Right cardiac atrium (tissue), 5 donors: ENCODE data around the gene ST8SIA3. TPM values are rescaled to one million over a fixed set of nuclear protein-coding genes. Genes with fewer than 3 reads are reported as not detected.
"Not testable (repeated sequence)": the region's sequence is repeated elsewhere in the genome, so short reads cannot be mapped to it uniquely, and the experiment has no call there.

ENCODE experiments used
- ATAC-seq, 2 donors: fragments of 200-7000 bp; cut with Tn5 transposase; one replicate each; pipeline versions ENCODE4 v1.8.0 to v1.9.1; 2020; ENCODE audit warnings: moderate library complexity in 2 of 2, mild to moderate bottlenecking in 1 of 2
- DNase-seq, 3 donors: peaks; one replicate each; pipeline ENCODE4 v3.0.0-alpha.2; 2020
- H3K27ac ChIP-seq: one replicate; pipeline ENCODE4 v1.5.1; 2013; ENCODE audit warnings: mild to moderate bottlenecking, low read length, control low read depth, moderate library complexity
- H3K27me3 ChIP-seq: one replicate; pipeline ENCODE4 v1.6.1; 2013; ENCODE audit not compliant: control insufficient read depth, insufficient read depth
- H3K4me1 ChIP-seq: one replicate; pipeline ENCODE4 v1.6.1; 2013; ENCODE audit warnings: low read length; ENCODE audit not compliant: control insufficient read depth, insufficient read depth
- H3K4me3 ChIP-seq: one replicate; pipeline ENCODE4 v1.5.1; 2013; ENCODE audit warnings: low read length, control low read depth
- H3K9me3 ChIP-seq: one replicate; pipeline ENCODE4 v1.6.1; 2013; ENCODE audit warnings: low read length; ENCODE audit not compliant: control insufficient read depth
- WGBS: extraction: QIAGEN DNeasy Blood & Tissue Kit; methylation state at CpG from one replicate; pipeline ENCODE4 v1.1.7; 2013; 5-methylcytosine and 5-hydroxymethylcytosine counted together
- intact Hi-C, 4 donors: fragments of 100-400 bp; cut with DNase I; formaldehyde crosslinking; loops; one replicate each; pipeline versions ENCODE4 v1.11.0 to v1.14.0; 2022 to 2023
- polyA plus RNA-seq: library from polyadenylated mRNA; stranded (reverse); fragments of 200-250 nt; gene quantifications from one replicate; pipeline ENCODE4 v1.2.3, GENCODE V29; 2013
- total RNA-seq, 4 donors: library from RNA; stranded (reverse); fragmentation: NEBNext Ultra II Directional; extraction: Animal tissue kit (Norgen Biotek cat#: 25700); gene quantifications; one replicate each; pipeline ENCODE4 v1.2.1, GENCODE V29; 2021
- donor health status: healthy with polysubstance abuse.
- donor health status: DM: no; HTN: yes; CAD: no.
- donor health status: DM: no; HTN: no; CAD: no.
- donor health status: DM: no; HTN: yes; CAD: no; lungs with severe emphysema.
- donor health status: DM: yes; HTN: yes; CAD: no.

Gene ST8SIA3
- total and polyA plus RNA-seq, 5 donors: under 0.01 TPM; not detected in 4

DNA sequence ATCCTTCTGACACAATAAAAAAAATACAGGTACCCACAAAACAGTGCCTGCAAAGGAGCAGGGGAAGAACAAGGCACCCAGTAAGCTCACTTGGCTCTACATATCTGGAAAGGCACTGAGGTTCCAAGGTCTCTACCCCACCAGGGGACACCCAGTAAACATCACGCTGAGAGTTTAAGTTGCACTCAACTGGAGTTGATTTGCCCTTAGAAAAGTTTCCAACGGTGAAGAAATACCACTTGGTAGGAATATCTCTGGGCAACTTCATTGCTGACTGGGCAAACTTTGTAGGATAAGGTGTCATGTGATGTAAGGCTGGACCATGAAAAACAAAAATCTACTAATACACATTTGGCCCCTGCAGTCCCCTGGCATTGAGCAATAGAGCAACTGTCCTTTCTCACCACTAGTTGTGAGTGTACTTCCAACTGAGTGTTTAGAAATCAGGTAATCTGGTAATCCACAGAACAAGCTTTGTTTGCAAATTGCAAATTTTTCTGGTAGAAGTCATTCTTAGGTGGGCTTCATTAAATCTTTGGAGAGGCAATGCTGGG lies 14.2 kb downstream of the ST8SIA3 start:
- DNase-seq (no peak), ATAC-seq (no peak)
- Histone ChIP-seq H3K4me3 (no peak overlapping the region), H3K9me3 (no peaks in the 10 kb centered on the region), H3K4me1 (no peaks in the 10 kb centered on the region), H3K27me3 (no peaks in the 10 kb centered on the region), H3K27ac (no peak overlapping the region)
- WGBS: 63% methylated on average over 2 of the region's 2 CpGs
- intact Hi-C loops: no loop called here

GRCh38 chr18:57372444-57372843 lies 20.1 kb downstream of the ST8SIA3 start:
- no peaks in the 10 kb centered on the region for H3K9me3 ChIP-seq
- no peak overlapping the region for H3K4me3 ChIP-seq
- DNase-seq (no peak), ATAC-seq (no peak)
- no peaks in the 10 kb centered on the region for H3K4me1 ChIP-seq
- WGBS: 89% methylated on average over 9 of the region's 9 CpGs
- H3K27me3 ChIP-seq: no peaks in the 10 kb centered on the region
- intact Hi-C loops: no loop called here
- no peak overlapping the region for H3K27ac ChIP-seq

DNA sequence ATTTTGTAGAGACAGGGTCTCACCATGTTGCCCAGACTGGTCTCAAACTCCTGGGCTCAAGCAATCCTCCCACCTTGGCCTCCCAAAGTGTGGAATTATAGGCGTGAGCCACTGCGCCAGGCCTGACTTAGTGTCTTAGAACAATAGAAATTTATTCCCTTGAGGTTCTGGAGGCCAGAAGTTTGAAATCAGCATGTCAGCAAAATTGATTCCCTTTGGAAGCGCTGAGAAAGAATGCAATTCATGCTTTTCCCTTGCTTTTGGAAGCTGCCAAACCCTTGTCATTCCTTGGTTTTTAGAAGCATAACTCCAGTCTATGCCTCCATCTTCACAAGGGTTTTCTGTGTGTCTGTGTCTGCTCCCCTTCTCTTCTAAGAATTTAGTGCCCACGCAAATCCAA lies 20.7 kb downstream of the ST8SIA3 start:
- Histone ChIP-seq H3K4me1 (no peaks in the 10 kb centered on the region), H3K27me3 (no peaks in the 10 kb centered on the region), H3K9me3 (no peaks in the 10 kb centered on the region), H3K4me3 (no peak overlapping the region), H3K27ac (no peak overlapping the region)
- DNase-seq (no peak), ATAC-seq (no peak)
- intact Hi-C loops: no loop called here
- WGBS: 90% methylated on average over 4 of the region's 4 CpGs

DNA sequence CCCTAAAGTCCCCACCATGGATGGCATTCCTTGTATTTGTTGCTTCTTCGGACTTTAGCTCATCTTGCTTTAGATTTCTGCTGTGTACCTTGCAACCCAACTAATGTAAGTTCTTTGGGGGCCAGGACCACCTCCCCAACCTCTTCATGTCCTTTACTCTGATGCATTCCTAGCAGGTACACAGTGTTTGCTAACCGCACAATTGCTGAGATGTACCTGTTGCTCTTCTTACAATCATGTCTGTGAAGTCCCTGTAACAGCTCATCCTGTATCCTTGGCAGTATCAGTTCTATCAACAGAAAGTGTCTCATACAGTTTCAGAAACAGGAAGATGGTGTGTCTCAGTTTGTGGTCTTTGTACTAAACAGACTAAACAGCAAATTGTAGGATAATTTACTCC lies 24.1 kb downstream of the ST8SIA3 start:
- no peaks in the 10 kb centered on the region for H3K4me1 ChIP-seq
- H3K27ac ChIP-seq: no peak overlapping the region
- H3K27me3 ChIP-seq: no peaks in the 10 kb centered on the region
- WGBS: 87% methylated on average over 2 of the region's 2 CpGs
- DNase-seq (no peak), ATAC-seq (no peak)
- intact Hi-C loops: no loop called here
- no peaks in the 10 kb centered on the region for H3K9me3 ChIP-seq
- no peak overlapping the region for H3K4me3 ChIP-seq

DNA sequence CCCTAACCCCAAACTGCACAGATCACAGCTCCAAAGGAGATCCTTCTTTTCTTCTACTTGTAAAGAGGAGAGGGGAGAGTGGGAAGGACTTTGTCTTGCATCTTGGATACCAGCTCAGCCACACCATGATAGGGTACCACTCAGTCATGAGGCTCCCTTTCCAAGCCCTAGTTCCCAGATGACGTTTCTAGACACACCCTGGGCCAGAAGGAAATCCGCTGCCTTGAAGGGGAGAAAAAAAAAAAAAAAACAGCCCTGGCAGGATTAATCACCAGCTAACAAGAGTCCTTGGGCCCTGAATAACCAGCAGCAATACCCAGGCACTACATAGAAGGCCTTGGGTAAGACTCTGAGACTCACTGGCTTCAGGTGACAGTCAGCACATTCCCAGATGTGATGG lies 36.9 kb downstream of the ST8SIA3 start:
- H3K27me3 ChIP-seq: no peaks in the 10 kb centered on the region
- H3K4me3 ChIP-seq: no peak overlapping the region
- no peak overlapping the region for H3K27ac ChIP-seq
- DNase-seq: no peak
- H3K4me1 ChIP-seq: no peaks in the 10 kb centered on the region
- intact Hi-C loops: no loop called here
- 42% methylated on average over 2 of the region's 2 CpGs for WGBS
- no peaks in the 10 kb centered on the region for H3K9me3 ChIP-seq
- ATAC-seq: no peak

- H3K9me3 ChIP-seq: no peaks in the 10 kb centered on the region
- H3K27me3 ChIP-seq: no peaks in the 10 kb centered on the region
- intact Hi-C loops: no loop called here
Measured at GRCh38 chr18:57390044-57390443, 37.7 kb downstream of the ST8SIA3 start.

GRCh38 chr18:57394749-57395148 lies 42.4 kb downstream of the ST8SIA3 start:
- intact Hi-C loops, ATAC-seq: not testable (repeated sequence)
- 86% methylated on average over 1 of the region's 1 CpG for WGBS

More at GRCh38 chr18:57390044-57390443, 37.7 kb downstream of the ST8SIA3 start:
- no peak for ATAC-seq
- Histone ChIP-seq H3K4me3 (no peak overlapping the region), H3K4me1 (no peaks in the 10 kb centered on the region), H3K27ac (no peak overlapping the region)
- WGBS: 52% methylated on average over 3 of the region's 3 CpGs
- DNase-seq: no peak

GRCh38 chr18:57396831-57397230 lies 44.5 kb downstream of the ST8SIA3 start:
- DNase-seq, intact Hi-C loops, H3K27me3 ChIP-seq, H3K9me3 ChIP-seq, ATAC-seq, H3K4me3 ChIP-seq, H3K4me1 ChIP-seq, H3K27ac ChIP-seq: not testable (repeated sequence)
- 92% methylated on average over 7 of the region's 7 CpGs for whole genome bisulfite sequencing

More at GRCh38 chr18:57394749-57395148, 42.4 kb downstream of the ST8SIA3 start:
- not testable (repeated sequence) for H3K9me3 ChIP-seq, H3K27me3 ChIP-seq, H3K4me3 ChIP-seq, H3K27ac ChIP-seq, H3K4me1 ChIP-seq, DNase-seq

GRCh38 chr18:57397440-57398132 lies 45.2 kb downstream of the ST8SIA3 start:
- ATAC-seq (no peak), DNase-seq (no peak)
- Histone ChIP-seq H3K4me3 (no peak overlapping the region), H3K4me1 (no peaks in the 10 kb centered on the region), H3K27me3 (no peaks in the 10 kb centered on the region), H3K9me3 (no peaks in the 10 kb centered on the region), H3K27ac (no peak overlapping the region)
- WGBS: 57% methylated on average over 2 of the region's 2 CpGs
- intact Hi-C loops: no loop called here

DNA sequence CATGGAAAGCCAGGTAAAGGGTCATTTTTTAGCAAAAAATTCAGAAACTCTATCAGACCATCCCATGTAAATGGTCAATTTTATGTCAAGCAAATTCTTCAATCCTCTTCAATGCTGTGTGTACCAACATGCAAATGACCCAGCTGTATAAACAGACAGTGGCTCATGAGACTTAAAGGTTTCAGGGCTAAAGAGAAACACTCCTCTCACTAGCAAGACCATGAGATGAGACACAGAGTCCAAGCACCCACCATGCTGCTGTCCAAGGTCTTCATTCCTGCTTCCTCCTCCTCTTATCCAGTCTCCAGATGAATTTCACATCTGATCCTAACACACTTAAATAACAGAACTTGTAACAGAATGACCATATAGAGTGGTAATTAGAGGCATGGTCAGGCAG lies 52.0 kb downstream of the ST8SIA3 start:
- intact Hi-C loops: no loop called here

GRCh38 chr18:57409650-57410049 lies 57.3 kb downstream of the ST8SIA3 start:
- H3K27me3 ChIP-seq: peaks cover 2% of the 10 kb centered on the region
- no peaks in the 10 kb centered on the region for H3K9me3 ChIP-seq
- ATAC-seq (no peak), DNase-seq (no peak)
- intact Hi-C loops: no loop called here
- H3K27ac ChIP-seq: no peak overlapping the region
- H3K4me1 ChIP-seq: no peaks in the 10 kb centered on the region
- no peak overlapping the region for H3K4me3 ChIP-seq

More for the DNA sequence above, 52.0 kb downstream of the ST8SIA3 start:
- no peak overlapping the region for H3K27ac ChIP-seq
- ATAC-seq (no peak), DNase-seq (no peak)
- no peaks in the 10 kb centered on the region for H3K9me3 ChIP-seq
- H3K27me3 ChIP-seq: no peaks in the 10 kb centered on the region
- no peak overlapping the region for H3K4me3 ChIP-seq
- no peaks in the 10 kb centered on the region for H3K4me1 ChIP-seq

DNA sequence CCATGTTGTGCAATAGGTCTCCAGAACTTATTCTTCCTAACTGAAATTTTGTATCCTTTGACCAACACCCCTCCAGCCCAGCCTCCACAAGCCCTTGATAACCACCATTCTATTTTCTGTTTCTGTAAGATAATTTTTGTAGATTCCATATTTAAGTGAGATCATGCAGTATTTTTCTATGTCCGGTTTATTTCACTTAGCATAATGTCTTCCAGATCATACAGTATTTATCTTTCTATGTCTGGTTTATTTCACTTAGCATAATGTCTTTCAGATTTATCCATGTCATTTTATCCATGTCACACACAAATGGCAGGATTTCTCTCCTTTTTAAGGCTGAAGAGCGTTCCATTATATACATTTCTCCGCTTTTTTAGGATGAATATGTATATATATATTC lies 58.4 kb downstream of the ST8SIA3 start:
- DNase-seq (no peak), ATAC-seq (no peak)
- 60% methylated on average over 3 of the region's 3 CpGs for WGBS
- Histone ChIP-seq H3K27ac (no peak overlapping the region), H3K9me3 (no peaks in the 10 kb centered on the region), H3K4me1 (no peaks in the 10 kb centered on the region), H3K4me3 (no peak overlapping the region), H3K27me3 (peaks cover 2% of the 10 kb centered on the region)
- intact Hi-C loops: no loop called here
